ACC112 (cell line): Measurements from ENCODE around the gene ATP6V0E2.

Source experiments
- H2AFZ ChIP-seq: fragments of 200-600 bp; sonication (generic); one replicate; pipeline ENCODE4 v1.6.0; 2017; ENCODE audit warnings: antibody characterized with exemption, low read length; ENCODE audit not compliant: unreplicated experiment
- H3K27ac ChIP-seq: fragments of 200-600 bp; sonication (generic); 2 replicates; pipeline ENCODE4 v1.5.1; 2014; ENCODE audit warnings: low read depth, mild to moderate bottlenecking, antibody characterized with exemption, low read length, moderate library complexity
- H3K27me3 ChIP-seq: fragments of 200-600 bp; sonication (generic); 2 replicates; pipeline ENCODE4 v1.6.1; 2014; ENCODE audit warnings: mild to moderate bottlenecking, antibody characterized with exemption, low read length, moderate library complexity, mixed read lengths; ENCODE audit not compliant: insufficient read depth
- H3K36me3 ChIP-seq: fragments of 200-600 bp; sonication (generic); 2 replicates; pipeline ENCODE4 v1.6.1; 2016; ENCODE audit warnings: mild to moderate bottlenecking, antibody characterized with exemption, low read length, moderate library complexity, mixed read lengths; ENCODE audit not compliant: insufficient read depth
- H3K4me1 ChIP-seq: fragments of 200-600 bp; sonication (generic); one replicate; pipeline ENCODE4 v1.6.1; 2016; ENCODE audit warnings: low read length, mixed read lengths; ENCODE audit not compliant: insufficient read depth, unreplicated experiment, control insufficient read depth
- H3K4me3 ChIP-seq: fragments of 200-600 bp; sonication (generic); 2 replicates; pipeline ENCODE4 v1.5.1; 2014; ENCODE audit warnings: mild to moderate bottlenecking, low read depth, low read length
- H3K79me2 ChIP-seq: fragments of 200-600 bp; sonication (generic); one replicate; pipeline ENCODE4 v1.6.0; 2016; ENCODE audit warnings: low read length; ENCODE audit not compliant: control insufficient read depth, unreplicated experiment, insufficient read depth

Gene ATP6V0E2

DNA sequence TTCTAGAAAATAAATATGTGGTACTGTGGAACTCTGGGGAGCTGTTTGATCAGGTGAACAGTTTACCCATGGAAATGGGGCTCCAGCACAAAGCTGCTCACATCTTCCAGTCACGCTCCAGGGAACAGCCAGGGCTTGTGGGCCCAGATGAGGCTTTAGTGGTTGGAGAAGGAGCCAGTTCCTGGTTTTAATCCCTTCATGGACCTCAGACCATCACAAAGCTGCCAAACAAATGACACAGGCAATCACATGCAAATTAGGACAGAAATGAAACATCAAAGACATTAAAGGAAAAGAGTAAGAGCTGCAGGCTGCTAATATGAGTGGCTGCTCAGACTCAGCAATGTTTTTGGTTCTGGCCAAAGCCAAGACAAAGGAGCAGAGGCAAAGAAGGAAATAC lies 2.2 kb upstream of the ATP6V0E2 start:
- H3K4me1 ChIP-seq, result no peaks in the 10 kb centered on the region
- H3K27ac ChIP-seq, result no peak overlapping the region
- no peaks in the 10 kb centered on the region for H3K27me3 ChIP-seq
- H3K36me3 ChIP-seq, result no peaks in the 10 kb centered on the region
- no peaks in the 10 kb centered on the region for H3K79me2 ChIP-seq
- no peak overlapping the region for H2AFZ ChIP-seq
- no peak overlapping the region for H3K4me3 ChIP-seq

DNA sequence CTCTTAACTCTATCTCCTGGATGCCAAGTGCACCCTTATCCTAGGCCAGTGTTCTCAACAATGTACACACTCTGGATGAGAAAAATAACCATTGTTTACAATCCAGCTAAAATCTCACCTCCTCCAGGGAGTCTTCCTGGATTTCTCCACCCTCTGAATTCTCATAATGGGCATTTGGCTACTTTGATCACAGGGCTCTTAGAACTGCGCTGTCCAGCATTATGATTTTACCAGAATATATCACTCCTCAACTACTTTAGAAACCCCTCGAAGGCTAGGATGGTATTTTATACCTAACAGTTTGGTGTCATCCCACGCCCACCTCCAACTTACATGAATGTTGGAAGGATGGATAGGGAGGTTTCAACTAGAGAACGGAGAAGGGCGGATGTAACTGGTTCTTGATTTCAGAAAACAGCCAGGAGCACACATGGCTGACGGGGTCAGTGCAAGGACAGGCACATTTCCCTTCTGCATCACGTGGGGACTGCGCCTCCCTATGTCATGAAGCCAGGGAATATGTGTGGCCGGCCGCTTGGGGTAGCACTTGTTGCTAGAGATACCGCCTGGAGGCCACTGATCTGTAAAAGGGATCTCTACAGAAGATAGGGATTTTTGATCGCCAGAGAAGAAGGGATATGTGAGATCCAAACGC lies 1.2 kb upstream of the ATP6V0E2 start:
- Histone ChIP-seq H3K4me3 (peak overlapping the region; percentile 88), H2AFZ (peak overlapping the region; percentile 85), H3K79me2 (no peaks in the 10 kb centered on the region), H3K27ac (peak overlapping the region; percentile 56), H3K36me3 (no peaks in the 10 kb centered on the region), H3K27me3 (no peaks in the 10 kb centered on the region), H3K4me1 (no peaks in the 10 kb centered on the region)

DNA sequence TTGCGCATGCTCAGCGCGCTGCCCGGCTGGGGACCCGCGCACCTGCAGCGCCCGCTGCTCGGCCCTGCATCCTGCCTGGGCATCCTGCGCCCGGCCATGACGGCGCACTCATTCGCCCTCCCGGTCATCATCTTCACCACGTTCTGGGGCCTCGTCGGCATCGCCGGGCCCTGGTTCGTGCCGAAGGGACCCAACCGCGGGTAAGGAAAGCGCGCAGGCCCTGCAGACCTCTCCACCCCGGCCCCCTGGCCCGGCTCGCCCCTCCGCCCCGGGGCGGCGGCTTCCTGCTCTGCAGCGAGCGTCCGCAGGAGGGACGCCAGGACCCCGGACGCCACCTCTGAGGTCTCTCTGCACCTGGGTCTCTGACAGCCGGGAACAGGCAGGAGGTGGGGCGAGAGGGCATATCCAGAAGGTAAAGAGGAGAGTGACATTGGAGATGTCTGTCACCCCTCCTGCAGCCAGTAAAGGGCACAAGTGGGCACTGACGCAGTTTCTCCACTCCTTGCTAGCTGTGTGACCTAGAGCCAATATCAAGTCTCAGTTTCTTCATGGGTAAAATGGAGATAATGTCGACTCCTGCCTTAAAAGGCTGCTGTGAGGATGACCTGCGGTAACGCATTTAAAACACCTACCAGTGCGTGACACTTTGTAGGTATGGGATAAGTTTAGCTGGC lies 338 bp downstream of the ATP6V0E2 start:
- H3K4me1 ChIP-seq, result no peaks in the 10 kb centered on the region
- H2AFZ ChIP-seq, result peak overlapping the region; percentile 49
- H3K79me2 ChIP-seq, result no peaks in the 10 kb centered on the region
- no peaks in the 10 kb centered on the region for H3K27me3 ChIP-seq
- H3K4me3 ChIP-seq, result peak overlapping the region; percentile 88
- no peak overlapping the region for H3K27ac ChIP-seq
- H3K36me3 ChIP-seq, result no peaks in the 10 kb centered on the region

DNA sequence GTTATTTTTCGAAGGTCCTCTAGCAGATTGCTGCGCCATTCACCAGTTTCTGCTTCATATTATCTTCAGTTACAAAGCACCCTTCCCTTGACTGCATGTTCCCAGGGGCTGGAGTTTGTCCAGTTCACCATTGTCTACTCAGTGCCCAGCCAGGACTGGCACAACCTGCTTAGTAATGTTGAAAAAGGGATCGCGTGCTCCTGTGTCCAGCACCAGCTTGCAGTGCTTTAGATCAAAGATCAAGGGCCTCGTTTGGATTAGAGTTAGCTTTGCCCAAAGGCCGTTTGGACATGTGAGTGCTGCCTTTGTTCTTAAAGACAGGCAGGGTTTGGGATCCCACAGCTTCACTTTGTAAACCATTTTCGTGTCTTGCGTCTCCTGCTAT lies 867 bp downstream of the ATP6V0E2 start:
- H3K36me3 ChIP-seq, result no peaks in the 10 kb centered on the region
- H3K79me2 ChIP-seq, result no peaks in the 10 kb centered on the region
- no peak overlapping the region for H3K27ac ChIP-seq
- no peaks in the 10 kb centered on the region for H3K4me1 ChIP-seq
- peak overlapping the region; percentile 49 for H2AFZ ChIP-seq
- no peaks in the 10 kb centered on the region for H3K27me3 ChIP-seq
- H3K4me3 ChIP-seq, result peak overlapping the region; percentile 88

DNA sequence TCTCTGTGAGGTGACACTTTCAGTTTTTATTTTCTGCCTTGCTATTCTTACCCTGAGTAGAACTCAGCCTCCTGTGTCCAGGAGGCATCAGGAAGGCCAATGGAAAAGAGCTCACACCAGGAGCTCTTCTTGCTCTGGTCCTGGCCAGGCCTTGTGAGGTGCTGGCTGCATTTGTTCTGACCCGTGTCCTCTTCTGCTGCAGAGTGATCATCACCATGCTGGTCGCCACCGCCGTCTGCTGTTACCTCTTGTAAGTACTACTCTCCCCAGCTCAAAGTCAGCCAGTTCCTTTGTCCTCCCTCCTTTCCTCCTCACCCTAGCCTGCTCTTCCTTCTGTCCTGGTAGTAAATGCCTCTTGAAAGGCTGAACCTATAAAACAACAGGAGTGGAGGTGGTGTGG lies 1.6 kb downstream of the ATP6V0E2 start:
- H3K4me1 ChIP-seq, result no peaks in the 10 kb centered on the region
- H3K36me3 ChIP-seq, result no peaks in the 10 kb centered on the region
- H2AFZ ChIP-seq, result no peak overlapping the region
- no peak overlapping the region for H3K4me3 ChIP-seq
- no peaks in the 10 kb centered on the region for H3K27me3 ChIP-seq
- no peaks in the 10 kb centered on the region for H3K79me2 ChIP-seq
- H3K27ac ChIP-seq, result no peak overlapping the region

DNA sequence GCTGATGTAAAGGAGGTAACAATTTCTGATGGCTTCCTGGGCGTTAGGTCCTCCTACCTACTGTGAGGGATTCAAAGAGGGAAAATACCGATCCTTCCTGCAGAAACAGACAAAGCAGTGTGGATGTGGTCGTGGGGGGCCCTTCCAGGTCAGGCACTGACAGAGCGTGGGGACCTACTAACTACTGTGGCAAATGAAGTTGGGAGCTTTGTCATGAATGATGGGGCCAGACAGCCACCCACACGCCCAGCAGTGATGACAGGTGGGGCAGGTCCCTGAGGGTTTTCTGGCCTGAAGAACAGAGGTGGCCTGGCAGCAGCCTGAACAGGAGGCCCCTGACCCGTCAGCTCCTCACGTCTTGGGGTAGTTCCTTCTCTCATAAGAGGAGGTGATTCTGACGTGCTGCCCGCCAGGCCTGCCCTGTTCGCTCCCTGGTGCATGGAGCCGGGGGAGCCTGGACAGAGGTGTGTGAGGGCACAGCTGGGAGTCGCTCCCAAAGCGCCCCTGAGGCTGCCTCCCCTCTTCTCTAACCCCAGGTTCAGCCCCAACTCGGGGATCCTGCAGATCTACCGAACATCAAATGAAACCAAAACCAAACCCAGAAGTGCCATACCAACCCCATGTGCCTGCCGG lies 4.2 kb downstream of the ATP6V0E2 start:
- no peaks in the 10 kb centered on the region for H3K36me3 ChIP-seq
- no peaks in the 10 kb centered on the region for H3K4me1 ChIP-seq
- H3K4me3 ChIP-seq, result no peak overlapping the region
- no peak overlapping the region for H3K27ac ChIP-seq
- no peaks in the 10 kb centered on the region for H3K79me2 ChIP-seq
- no peak overlapping the region for H2AFZ ChIP-seq
- no peaks in the 10 kb centered on the region for H3K27me3 ChIP-seq

DNA sequence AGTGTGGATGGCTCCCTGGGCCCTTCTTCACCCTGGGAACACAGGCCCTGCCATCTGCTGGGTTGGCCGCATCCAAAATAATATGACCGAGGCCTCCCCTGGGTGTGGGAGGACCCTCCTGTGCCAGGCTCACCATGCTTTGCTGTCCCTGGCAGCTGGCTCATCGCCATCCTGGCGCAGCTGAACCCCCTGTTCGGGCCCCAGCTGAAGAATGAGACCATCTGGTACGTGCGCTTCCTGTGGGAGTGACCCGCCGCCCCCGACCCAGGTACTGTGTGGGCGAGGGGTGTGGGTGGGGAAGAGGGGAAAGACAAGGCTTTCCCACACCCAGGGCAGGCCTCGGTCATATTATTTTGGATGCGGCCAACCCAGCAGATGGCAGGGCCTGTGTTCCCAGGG lies 4.8 kb downstream of the ATP6V0E2 start:
- no peaks in the 10 kb centered on the region for H3K36me3 ChIP-seq
- no peak overlapping the region for H2AFZ ChIP-seq
- peaks cover 1% of the 10 kb centered on the region for H3K4me1 ChIP-seq
- no peaks in the 10 kb centered on the region for H3K27me3 ChIP-seq
- no peak overlapping the region for H3K4me3 ChIP-seq
- no peak overlapping the region for H3K27ac ChIP-seq
- no peaks in the 10 kb centered on the region for H3K79me2 ChIP-seq

DNA sequence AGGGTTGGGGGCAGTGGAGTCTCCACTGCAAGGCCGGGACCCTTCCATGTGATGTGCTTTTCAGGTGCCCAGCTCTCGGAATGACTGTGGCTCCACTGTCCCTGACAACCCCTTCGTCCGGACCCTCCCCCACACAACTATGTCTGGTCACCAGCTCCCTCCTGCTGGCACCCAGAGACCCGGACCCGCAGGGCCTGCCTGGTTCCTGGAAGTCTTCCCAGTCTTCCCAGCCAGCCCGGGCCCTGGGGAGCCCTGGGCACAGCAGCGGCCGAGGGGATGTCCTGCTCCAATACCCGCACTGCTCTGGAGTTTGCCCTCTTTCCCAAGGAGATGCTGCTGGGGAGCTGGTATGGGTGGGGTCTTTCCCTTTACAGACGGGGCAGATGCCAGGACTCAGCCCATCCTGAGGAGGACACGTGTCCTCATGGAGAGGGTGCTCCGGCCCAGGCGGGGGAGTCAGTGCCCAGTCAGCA lies 5.5 kb downstream of the ATP6V0E2 start:
- H3K36me3 ChIP-seq, result no peaks in the 10 kb centered on the region
- H3K4me1 ChIP-seq, result peaks cover 6% of the 10 kb centered on the region
- H3K79me2 ChIP-seq, result no peaks in the 10 kb centered on the region
- H2AFZ ChIP-seq, result no peak overlapping the region
- H3K4me3 ChIP-seq, result no peak overlapping the region
- H3K27ac ChIP-seq, result no peak overlapping the region
- 0 out of 2 replicates have a peak, but pooled peaks cover 5% of the 10 kb centered on the region for H3K27me3 ChIP-seq

DNA sequence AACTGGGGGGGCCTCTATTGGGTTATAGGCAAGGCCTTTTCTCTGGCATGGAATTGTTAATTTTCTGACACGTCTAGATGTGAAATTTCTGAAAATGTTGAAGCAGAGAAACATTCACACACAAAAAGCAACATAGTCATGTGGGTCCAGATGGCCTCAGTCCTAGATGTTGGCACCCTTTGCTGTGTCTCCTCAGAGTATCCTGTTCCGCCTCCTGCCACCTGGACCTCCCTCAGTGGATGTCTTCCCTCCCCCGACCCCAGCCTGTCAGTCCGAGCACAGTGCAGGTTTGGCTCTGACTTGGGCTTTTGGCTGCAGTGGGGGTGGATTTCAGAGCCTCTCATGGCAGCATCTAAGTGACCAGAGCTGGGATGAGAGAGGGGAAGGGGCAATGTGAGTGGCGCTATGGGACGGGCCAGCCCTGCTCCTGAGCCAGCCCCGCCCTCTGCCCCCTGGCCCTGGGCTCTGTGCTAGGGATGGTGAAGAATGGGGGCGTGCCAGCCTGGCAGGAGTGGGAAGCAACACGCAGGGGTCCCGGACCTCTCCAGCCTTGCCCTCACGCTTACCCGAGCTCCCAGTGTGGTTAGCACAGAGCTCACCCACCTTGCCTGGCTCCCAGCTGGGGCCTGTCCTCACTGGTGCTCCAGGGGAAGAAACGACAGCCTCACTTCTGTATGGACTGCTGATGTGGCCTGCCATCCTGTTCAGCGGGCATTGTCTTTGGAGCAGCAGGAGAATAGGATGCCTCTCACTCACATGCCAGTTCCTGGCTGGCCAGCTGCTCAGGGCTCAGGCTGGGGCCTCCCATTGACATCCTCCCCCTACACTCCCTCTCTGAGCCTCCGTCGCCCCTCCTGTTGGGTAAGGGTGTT lies 6.2 kb downstream of the ATP6V0E2 start:
- H3K27ac ChIP-seq, result no peak overlapping the region
- H2AFZ ChIP-seq, result no peak overlapping the region
- no peak overlapping the region for H3K4me3 ChIP-seq
- H3K27me3 ChIP-seq, result 0 out of 2 replicates have a peak, but pooled peaks cover 5% of the 10 kb centered on the region
- peaks cover 6% of the 10 kb centered on the region for H3K4me1 ChIP-seq
- no peaks in the 10 kb centered on the region for H3K36me3 ChIP-seq
- no peaks in the 10 kb centered on the region for H3K79me2 ChIP-seq

DNA sequence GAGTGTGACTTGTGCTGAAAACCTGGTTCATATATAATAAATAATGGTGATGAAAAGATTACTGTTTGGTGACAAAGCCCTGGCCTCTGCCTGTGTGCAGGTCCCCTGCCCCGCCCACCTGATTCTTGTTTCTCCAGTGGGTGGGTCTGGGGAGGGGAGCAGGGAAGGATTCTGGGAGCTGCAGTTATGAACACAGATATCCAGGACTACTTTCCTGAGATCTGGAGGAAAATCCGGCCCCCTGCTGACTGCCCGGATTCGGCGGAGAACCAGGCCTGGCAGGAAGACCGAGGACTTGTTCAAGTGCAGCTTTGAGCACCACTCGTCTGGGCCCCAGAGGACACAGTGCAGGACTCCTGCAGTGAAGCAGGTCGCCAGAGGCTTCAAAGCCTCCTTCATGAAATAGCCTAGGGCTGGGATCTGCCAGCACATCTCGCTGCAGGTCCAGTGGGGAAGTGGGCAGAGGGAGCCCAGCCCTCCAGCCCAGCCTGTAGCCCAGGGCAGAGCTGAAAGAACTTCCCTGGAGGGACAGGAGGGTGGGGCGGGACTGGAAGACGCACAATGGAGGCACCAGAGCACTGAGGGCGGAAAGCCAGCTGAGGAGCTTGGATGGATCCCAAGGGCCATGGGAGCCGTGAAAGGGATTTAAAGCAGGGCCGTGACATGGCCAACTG lies 7.0 kb downstream of the ATP6V0E2 start:
- Histone ChIP-seq H3K4me1 (peaks cover 6% of the 10 kb centered on the region), H3K79me2 (no peaks in the 10 kb centered on the region), H3K27ac (no peak overlapping the region), H3K36me3 (no peaks in the 10 kb centered on the region), H2AFZ (no peak overlapping the region), H3K27me3 (0 out of 2 replicates have a peak, but pooled peaks cover 5% of the 10 kb centered on the region), H3K4me3 (no peak overlapping the region)
